Measurements from ENCODE around the gene SF3B2.

SF3B2 gene

DNA sequence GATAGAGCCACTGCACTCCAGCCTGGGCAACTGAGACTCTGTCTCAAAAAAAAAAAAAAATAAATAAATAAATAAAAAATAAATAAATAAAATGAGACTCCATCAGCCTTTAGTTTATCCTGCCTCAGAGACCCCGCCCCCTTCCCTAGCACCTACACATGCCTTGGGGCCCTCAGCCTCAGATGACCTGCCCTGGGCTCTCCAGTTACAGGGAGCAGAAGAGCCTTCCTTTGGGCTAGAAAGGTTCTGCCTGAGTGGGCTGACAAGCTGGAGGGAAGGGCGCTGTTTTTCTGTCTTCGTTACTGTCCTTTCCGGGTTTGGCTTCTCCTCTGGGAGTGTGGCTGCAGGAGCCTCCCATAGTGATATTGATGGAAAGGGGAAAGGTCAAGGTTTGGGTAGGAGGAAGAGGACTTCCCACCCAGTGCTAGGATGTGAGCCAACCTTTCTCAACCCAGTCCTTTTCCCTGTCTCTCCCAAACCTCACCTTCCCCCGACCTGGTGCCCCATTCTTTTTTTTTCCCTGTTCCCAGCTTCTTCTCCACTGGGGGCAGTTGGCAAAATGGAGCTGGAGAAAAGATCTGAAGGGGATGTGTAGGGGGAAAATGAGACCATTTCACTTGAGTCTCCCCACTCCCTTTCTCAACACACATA lies 1.5 kb upstream of the SF3B2 start:
- FAIRE-seq = no peak

DNA sequence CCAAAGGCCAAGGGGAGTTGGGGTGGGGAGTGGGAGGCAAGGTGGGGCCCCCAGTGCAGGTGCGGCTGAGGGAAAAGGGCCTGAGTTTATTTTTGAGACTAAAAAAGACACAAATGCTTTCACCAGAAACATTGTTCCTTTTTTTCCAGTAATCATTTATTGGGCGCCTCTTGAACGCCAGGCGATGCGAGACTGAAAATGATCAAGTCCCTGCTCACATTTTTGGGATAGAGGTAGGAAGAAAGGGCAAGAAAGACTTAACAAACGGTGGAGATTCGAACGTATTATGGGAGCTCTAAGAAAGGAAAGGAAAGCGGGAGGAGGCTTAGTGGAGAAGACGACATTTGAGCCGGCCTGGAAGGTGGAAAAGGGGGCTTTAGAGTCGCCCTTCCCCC lies 796 bp upstream of the SF3B2 start:
- FAIRE-seq = no peak

DNA sequence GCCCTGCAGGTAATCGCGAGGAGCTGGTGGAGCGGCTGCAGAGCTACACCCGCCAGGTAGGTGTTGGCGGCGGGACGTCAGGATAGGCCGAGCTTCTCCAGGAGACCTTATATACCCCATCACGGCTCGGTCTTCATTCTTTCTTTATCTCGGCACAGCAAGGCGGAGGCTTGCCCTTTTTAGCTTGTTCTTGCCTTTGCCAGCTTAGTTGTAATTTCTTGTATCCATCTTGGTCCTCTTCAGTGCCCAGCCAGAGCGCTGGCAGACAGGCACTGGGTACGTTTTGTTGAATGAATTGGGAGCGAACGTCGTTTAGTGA lies 459 bp downstream of the SF3B2 start:
- no peak for FAIRE-seq

DNA sequence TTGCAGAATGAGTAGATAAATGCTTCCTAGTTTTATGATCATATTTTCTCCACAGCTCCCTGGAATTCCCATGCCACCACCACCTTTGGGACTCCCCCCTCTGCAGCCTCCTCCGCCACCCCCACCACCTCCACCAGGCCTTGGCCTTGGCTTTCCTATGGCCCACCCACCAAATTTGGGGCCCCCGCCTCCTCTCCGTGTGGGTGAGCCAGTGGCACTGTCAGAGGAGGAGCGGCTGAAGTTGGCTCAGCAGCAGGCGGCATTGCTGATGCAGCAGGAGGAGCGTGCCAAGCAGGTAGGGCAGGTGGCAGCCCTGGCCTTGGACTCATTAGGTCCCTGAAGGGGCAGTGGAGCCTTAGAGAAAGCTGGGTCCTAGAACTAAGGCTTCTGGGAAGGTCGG lies 2.9 kb downstream of the SF3B2 start:
- FAIRE-seq = no peak

DNA sequence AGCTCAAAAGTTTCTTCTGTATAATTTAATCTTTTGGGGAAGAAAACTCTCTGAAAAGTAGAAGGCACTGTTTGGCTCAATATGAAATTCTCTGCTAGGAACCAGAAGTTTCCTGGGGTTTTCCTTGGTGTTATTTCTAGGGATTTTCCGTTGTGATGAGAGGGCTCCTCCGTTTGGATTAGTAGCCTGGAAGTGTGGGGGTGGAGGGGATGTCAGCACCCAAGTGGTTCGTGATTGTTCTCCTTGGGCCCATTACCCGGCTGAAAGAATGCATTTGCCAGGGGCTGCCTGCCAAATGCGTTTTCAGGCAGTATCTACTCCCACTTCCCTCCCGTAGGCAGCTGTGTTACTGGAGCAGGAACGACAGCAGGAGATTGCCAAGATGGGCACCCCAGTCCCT lies 4.3 kb downstream of the SF3B2 start:
- no peak for FAIRE-seq

DNA sequence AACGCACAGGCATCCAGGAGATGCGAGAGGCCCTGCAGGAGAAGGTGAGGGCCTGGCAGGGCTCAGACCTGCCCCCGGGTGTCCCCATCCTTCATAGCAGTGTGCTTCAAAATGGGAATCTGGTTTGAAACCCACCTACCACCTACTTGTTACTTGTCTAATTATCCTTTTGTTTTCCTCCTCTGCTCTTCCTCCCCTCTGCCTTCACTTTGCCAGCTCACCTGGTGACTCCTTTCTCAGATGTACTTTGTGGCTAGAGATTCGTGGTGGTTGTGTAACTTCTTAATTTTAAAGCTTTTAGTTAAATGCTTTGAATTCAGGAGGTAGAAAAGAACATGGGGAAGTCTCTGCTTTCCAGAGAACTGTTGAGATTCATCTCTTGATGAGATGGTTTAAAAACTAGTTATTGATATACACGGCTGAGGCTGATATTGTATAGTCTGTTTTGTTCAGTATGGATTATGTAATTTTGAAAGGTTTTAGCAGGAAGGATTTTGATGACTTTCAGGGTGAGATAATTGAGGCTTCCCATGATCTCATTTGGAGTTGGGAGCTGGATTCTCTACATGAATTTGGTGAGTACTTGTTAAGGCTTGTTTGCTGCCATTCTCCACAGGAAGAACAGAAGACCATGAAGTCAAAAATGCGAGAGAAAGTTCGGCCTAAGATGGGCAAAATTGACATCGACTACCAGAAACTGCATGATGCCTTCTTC lies 8.0 kb downstream of the SF3B2 start:
- FAIRE-seq = no peak

DNA sequence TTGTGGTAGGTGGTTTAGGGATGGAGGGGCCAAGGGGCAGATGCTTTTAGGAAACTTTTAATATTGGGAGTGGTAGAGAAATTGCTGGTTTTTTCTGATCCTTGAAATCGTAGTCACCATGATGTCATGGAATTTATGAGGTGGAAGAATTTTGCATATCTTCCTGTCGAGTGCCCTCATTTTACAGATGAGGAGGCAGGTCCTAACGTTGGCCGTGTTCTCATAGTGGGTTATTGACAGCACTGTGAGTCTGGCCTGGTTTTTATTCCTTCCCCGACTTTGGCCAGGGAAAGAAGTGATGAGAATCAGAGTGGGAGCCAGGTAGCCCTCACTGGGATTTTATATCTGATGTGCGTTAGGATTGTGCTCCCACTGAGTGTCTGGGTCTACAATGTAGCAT lies 9.1 kb downstream of the SF3B2 start:
- FAIRE-seq = no peak

DNA sequence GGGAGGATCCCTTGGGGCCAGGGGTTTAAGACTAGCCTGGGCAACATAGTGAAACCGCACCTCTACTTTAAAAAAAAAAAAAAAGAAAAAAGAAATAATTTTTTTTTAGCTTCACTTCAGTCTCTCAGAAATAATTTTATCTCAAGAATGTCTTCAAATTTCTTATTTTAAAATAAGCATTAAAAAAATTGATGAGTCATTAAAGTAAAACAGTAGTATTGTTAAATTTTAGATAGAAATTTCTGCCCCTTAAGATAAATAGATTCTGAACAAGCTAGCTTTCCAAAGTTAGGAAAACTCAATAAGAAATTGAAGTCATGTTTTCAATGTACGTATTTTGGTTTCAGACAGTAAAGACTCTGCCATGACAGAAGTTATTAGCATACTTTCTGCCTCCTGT lies 10.2 kb downstream of the SF3B2 start:
- FAIRE-seq = no peak

DNA sequence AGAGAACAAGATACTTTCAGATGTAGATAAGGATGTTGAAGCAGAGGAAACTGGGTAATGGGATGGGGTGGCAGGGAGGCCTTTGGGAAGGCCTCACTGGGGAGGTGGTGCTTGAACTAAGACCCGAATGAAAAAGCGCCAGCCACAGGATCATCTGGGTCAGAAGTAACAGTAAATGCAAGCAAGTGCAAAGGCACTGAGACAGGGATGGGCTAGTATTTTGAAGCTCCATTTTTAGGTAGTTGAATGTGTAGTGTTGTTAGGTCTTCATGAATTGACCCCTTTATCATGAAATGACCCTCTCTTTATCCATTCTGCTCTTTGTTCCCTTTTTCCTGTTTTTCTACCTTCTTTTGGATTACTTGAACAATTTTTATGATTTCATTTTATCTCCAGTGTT lies 11.7 kb downstream of the SF3B2 start:
- no peak for FAIRE-seq

DNA sequence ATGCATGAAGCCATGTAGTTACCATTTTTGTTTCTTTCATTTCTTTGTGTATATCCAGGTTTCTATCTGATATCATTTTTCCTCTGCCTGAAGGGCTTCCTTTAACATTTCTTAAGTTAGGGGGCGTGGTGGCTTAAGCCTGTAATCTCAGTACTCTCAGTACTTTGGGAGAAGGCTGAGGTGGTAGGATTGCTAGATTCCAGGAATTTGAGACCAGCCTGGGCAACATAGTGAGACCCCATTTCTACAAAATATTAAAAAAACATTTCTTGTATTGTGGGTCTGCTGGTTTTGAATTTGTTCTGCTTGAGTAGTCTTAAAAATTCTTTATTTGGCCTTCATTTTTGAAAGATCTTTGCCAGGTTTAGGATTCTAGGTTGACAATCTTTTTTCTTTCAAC lies 12.4 kb downstream of the SF3B2 start:
- no peak for FAIRE-seq

DNA sequence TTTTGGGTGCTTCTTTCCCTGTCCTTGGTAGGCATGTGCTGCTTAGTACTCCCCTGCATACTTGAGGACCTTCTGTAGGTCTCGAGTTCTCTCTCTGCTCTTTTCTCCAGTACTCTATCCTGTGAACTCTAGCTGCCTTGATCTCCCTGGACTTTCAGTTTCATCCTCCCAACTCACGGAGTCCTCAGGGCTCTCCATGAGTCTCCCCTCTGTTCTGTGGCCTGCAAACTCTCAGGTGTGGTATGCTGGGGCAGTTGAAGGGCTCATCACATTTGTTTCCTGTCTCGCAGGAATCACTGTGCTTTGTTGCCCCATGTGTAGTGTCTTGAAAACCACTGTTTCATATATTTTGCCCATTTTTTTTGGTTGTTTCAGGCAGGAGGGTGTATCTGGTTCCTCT lies 14.6 kb downstream of the SF3B2 start:
- no peak for FAIRE-seq

DNA sequence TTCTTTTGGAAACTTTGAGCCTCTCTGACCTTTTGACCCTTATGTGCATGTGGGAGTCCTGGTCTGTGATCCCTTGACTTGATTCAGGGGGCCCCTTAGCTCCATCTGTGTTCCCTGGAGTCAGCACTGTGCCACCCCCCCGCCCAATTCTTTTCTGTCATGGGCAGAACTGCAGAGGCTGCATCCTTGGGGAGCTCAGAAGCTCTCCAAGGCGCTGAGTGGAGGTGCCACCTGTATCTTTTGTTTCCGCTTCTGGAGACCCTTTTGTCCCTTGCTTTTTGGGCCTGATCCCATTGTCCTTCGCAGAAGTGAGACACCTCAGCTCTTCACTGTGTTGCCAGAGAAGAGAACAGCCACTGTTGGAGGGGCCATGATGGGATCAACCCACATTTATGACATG lies 15.5 kb downstream of the SF3B2 start:
- FAIRE-seq = no peak

DNA sequence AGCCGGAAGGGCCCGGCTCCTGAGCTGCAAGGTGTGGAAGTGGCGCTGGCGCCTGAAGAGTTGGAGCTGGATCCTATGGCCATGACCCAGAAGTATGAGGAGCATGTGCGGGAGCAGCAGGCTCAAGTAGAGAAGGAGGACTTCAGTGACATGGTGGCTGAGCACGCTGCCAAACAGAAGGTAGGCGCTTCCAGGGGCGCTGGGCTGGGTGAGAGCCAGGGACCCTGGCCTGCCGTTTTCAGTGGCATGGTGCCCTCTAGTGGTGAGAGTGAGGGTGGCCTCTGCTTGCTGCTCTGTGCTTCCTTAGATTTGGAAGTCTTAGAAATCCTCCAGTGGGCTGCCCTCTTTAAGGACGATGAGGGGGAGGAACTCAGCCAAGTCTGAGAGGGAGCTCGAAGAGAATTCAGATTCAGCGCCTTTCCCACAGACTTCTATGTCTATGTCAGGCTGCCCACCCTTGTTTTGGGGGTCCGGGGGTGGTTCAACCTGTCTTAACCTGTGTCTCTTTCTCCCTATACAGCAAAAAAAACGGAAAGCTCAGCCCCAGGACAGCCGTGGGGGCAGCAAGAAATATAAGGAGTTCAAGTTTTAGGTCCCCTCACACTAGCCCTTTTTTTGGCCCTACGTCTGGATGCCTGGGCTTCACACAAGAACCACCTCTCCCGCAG lies 16.1 kb downstream of the SF3B2 start:
- no peak for FAIRE-seq

DNA sequence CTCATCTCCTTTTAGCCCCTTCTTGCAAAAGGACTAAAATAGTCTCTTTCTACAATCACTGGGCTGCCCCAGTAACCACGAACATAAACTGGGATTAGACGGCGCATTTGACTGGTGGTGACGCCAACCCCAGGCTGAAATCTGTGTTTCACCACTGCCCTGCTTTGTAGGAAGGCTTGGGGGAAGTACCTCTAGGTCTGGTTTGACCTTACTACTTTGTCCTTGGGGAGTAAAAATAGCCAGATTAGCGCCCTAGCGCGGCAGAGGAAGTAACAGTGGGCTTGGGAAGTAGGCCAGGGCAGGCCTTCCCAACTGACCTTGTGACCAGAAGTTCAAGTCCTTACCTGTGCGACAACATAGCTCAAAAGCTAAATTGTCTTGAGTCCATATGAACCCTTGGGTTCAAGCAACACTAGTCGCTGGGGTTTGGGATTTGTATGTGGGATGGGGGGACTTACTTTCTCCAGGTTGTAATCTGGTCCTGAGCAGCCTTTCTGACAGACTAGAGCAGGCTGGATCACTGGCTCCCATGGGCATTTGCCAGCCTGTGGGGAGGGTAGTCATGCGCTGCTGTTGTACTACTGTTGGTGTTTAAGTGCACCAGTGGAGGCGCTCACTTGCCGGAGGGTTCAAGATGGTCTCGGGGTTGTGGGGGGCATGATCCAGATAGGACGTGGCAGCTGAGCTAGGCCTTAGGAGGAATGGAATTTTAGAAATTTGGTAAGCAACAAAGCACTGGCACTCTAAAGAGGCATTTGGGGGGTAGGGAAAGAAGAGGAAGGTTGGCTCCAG lies 17.0 kb downstream of the SF3B2 start:
- no peak for FAIRE-seq

DNA sequence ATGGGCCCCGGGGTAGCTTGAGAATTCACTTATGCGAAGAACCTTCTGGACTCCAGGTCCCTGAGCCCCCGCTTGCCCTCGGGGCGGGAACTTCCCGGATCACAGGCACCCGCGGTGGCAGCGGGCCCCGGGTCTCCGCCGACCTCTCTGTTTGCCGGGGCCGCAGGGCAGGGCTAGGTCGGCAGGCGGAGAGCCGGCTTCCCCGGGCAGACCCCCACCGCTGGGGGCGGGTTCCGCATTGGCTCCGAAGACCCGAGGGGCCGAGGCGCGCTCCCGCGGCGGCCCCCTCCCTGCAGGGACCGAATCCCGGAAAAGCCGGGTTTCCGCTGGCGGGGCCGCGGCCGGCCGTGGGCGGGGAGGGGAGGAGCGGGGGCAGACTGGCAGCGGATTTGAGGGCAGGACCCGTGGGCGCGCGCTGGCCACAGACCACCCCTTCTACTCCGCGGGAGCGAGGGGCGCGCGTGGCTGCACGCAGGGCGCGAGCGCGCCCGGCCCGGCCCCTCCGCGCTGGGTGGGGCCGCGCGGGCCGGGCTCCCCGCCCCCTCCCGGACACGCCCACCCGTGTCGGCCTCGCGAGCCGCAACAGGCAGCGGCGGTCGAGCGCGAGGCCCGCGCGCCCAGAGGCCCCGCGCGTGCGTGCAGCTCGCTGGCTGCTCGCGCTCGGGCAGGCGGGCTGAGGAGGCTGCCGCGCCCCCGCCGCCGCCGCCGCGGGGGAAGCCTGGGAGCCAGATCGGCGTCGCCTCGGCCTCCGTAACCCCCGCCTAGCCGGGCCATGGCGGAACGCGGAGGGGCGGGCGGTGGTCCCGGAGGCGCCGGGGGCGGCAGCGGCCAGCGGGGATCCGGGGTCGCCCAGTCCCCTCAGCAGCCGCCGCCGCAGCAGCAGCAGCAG lies 17.8 kb downstream of the SF3B2 start, which contains the start of gene PACS1:
PACS1 (plus strand) TSS at position 558 of the 889 bp plus-strand sequence; CDS start at position 773, 215 bp downstream.
- FAIRE-seq = no peak

DNA sequence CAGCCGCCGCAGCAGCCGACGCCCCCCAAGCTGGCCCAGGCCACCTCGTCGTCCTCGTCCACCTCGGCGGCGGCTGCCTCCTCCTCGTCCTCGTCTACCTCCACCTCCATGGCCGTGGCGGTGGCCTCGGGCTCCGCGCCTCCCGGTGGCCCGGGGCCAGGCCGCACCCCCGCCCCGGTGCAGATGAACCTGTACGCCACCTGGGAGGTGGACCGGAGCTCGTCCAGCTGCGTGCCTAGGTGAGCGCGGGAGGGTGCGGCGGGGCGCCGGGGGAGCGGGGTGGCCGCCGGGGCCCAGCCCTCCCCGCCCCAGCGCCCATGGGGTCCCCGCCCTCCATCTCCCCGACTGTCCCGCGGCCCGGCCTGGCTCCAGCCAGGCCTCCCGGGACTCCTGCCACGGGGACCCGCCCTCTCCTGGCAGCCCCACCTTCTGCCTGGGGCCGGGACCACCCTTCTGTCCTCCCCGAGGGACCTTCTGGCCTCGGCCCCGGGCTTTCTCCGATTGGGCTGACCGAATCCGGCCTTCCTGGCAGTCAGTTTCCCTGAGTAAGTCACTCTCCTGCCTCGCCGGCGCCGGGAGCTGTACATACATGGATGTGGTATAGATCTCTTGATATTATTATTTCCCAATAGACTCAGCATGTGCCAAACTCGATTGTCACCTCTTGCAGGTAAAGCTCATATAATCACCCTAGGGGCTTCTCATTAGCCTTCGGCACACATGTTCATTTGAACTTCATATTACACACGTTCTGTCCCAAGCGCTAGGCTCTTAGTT lies 18.6 kb downstream of the SF3B2 start:
- no peak for FAIRE-seq

DNA sequence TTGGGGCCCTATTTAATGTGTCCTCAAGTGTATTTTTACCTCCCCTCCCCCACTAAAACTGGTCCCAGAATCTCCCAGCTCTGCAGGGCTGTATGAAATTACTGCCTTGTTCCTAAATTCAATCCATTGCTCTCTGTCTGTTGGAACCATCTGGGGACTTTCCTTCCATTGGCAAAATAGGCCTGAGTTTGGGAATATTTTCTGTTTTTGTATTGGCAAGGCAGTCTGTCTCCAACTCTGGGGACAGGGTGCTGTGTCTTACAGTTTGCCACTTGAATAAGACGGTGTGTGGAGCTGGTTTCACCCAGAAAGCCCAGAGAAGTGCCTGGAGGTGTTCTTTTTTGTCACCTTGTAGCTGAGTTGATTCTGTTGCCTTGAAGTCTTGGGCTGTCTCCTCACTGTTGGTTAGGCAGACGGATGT lies 19.2 kb downstream of the SF3B2 start:
- FAIRE-seq = no peak

DNA sequence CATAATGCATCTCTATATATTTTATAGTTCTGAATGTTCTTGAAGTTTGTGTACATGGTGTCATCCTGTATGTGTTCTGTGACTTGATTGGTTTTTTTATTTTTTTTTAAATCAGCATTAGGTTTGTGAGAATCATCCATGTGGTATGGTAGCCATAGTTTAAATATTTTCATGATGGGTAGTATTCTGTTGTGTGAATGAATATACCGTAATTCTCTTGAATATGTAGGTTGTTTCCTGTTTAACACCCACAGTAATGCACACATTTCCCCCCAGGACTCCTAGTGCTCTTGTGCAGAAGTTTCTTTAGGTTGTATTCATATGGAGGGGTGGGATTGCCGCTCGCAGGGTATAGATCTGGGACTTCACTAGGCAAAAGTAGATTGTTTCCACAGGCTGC lies 19.9 kb downstream of the SF3B2 start:
- no peak for FAIRE-seq

DNA sequence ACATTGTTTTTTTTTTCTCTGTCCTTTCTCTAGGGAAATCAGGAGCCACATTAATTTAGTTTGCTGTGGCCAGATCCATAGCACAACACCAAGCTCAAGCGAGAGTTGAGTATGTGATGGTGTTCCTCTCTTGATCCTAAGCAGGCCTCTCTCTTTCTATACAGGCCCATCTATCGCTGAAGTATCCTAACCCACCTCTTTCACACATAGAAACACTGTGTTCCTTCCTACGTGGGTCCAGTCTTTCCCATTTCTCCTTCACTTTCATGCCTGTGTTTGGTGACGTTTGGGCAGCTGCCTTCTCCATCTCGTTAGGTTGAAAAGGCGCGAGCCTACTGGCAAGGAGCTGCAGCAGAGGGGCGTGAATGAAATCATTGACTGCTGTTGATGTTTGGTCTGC lies 20.4 kb downstream of the SF3B2 start:
- no peak for FAIRE-seq

DNA sequence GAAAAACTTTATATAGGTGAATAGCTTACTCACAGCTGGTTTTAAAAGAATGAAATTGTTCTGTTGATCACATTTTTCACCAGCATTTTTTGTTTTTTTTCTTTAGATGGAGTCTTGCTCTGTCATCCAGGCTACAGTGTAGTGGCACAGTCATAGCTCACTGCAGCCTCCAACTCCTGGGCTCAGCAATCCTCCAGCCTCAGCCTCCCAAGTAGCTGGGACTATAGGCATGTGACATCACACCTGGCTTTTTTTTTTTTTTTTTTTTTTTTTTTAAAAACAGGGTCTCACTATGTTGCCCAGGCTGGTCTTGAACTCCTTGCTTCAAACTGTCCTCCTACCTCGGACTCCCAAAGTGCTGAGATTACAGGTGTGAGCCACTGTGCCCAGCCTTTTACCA lies 21.5 kb downstream of the SF3B2 start:
- FAIRE-seq = no peak

DNA sequence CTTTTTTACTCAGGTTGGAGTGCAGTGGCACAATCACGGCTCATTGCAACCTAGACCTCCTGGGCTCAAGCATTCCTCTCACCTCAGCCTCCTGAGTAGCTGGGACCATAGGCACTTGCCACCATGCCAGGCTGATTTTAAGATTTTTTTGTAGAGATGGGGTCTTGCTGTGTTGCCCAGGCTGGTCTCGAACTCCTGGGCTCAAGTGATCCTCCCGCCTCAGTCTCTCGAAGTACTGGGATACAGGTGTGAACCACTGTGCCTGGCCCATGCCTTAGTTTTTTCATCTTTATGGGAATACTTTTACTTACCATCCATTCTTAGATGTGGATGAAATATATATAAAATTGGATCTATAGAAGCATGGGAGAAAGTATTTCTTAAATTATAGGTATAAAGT lies 23.1 kb downstream of the SF3B2 start:
- no peak for FAIRE-seq

DNA sequence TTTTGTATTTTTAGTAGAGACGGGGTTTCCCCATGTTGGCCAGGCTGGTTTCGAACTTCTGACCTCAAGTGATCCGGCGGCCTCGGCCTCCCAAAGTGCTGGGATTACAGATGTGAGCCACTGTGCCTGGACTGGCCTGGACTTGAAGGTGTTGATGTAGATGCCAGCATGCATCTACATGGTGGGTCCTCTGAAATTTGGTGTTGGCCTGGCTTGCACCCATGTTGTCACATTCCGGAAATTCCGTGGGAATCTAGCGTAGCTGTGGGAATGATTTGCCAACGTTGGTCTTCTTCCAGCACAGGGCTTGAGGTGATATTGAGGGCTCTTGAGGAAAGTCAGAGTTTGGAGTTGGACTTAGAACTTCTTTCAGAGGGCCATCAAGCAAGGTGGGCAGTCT lies 24.4 kb downstream of the SF3B2 start:
- FAIRE-seq = no peak

Measured in colon (tissue), 2 donors.